ENCODE measurements around the gene MAP2K7.
A peak's percentile ranks its signal among the peaks of the same experiment; 100 is the strongest.

DNA sequence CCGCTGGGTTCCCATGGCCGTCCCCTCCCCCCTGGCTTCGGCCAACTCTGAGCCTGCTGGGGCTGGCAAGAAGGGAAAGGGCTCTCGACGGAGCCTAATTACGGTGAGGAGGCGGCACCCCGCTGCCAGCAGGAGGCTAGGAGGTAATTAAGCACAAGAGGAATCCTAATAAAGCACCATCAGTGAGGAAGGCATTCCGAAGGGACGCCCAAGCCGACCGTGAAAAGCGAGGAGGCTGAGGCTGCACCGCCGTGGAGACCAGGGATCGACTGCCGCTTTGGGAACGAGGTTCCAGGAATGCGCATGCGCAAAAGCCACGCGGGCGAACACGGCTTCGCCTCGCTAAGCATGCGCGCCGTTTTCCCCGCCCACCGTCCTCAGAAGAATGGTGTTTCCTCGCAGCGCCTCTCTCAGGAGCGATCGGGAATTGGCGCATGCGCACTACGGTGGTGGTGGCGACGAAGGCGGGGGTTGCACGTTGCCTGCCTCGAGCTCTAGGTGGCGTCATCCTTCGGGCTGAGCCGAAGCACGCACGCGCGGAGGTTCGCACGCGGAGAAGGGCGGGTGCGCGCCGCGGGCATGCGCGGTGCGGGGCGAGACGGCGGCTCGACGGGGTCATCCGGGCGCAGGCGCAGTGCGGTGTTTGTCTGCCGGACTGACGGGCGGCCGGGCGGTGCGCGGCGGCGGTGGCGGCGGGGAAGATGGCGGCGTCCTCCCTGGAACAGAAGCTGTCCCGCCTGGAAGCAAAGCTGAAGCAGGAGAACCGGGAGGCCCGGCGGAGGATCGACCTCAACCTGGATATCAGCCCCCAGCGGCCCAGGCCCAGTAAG is at the start of gene MAP2K7:
- TF ChIP-seq, protein P1, sequence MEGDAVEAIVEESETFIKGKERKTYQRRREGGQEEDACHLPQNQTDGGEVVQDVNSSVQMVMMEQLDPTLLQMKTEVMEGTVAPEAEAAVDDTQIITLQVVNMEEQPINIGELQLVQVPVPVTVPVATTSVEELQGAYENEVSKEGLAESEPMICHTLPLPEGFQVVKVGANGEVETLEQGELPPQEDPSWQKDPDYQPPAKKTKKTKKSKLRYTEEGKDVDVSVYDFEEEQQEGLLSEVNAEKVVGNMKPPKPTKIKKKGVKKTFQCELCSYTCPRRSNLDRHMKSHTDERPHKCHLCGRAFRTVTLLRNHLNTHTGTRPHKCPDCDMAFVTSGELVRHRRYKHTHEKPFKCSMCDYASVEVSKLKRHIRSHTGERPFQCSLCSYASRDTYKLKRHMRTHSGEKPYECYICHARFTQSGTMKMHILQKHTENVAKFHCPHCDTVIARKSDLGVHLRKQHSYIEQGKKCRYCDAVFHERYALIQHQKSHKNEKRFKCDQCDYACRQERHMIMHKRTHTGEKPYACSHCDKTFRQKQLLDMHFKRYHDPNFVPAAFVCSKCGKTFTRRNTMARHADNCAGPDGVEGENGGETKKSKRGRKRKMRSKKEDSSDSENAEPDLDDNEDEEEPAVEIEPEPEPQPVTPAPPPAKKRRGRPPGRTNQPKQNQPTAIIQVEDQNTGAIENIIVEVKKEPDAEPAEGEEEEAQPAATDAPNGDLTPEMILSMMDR (conservative IDR thresholded peaks at IDR 0.05; ENCODE audit: low read depth, low read length), result peak; percentile 82
- no peak for TF ChIP-seq EZH2 (IDR thresholded peaks at IDR 0.05; ENCODE audit: borderline replicate concordance, low read depth, low read length, poor library complexity, severe bottlenecking)
